Transverse colon (tissue), 4 donors: ENCODE measurements around the gene RBM11.

Experiments used
- POLR2A ChIP-seq: fragments of 450-650 bp; IDR thresholded peaks from one replicate; pipeline ENCODE4 v1.6.1; 2016; ENCODE audit warnings: antibody characterized with exemption, mild to moderate bottlenecking, moderate library complexity
- POLR2AphosphoS5 ChIP-seq, 3 donors: sonication (generic); formaldehyde crosslinking; IDR thresholded peaks; one replicate each; pipeline ENCODE4 v1.6.1; 2016; ENCODE audit warnings: antibody characterized with exemption in 3 of 3
- TF ChIP-seq, protein P1 (sequence below), 5 experiments: fragments of 200-600 bp in 3 of 5; fragments of 450-650 bp in 2 of 5; sonication (generic) in 3 of 5; IDR thresholded peaks; 1 replicate in 2 of 5; 2 replicates in 3 of 5; pipeline ENCODE4 v1.5.1; 2016 to 2017; ENCODE audit warnings: antibody characterized with exemption in 5 of 5, inconsistent platforms in 3 of 5, mild to moderate bottlenecking in 2 of 5, moderate library complexity in 1 of 5

DNA sequence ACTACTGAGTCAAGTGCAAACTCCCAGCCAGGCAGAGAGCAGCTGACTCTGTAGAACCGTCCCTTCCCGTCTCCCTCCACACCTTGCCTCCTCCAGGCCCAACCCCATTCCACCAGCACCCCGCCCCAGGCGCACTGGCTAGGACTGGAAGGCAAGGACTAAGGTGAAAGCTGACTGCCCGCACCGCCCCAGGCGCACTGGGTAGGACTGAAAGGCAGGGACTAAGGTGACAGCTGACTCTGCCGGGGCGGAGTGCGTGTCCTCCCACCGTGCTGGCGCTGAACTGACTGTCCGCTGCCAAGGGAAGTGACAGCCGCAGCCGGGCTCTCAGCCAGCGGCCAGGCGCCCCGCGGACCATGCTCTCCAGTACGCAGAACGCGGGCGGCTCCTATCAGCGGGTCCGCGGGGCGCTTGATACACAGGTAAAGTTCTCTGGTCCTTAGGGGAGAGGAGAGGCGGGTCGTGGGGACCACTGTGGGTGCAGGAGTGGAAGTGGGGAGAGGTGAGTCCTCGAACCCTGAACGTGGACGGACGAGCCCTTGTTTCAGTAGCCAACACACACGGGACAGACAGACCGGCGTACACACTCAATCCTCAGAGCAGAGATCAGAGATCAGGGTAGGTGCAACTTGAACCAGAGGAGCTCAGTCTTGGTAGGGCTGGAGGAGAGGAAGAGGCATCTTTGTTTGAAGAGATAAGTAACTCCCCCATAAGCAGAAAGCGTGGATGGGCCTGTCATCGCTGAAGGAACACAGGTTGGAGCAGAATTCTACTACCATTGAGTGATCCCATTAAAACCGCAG lies 58.0 kb downstream of the RBM11 start:
- TF ChIP-seq, protein P1, sequence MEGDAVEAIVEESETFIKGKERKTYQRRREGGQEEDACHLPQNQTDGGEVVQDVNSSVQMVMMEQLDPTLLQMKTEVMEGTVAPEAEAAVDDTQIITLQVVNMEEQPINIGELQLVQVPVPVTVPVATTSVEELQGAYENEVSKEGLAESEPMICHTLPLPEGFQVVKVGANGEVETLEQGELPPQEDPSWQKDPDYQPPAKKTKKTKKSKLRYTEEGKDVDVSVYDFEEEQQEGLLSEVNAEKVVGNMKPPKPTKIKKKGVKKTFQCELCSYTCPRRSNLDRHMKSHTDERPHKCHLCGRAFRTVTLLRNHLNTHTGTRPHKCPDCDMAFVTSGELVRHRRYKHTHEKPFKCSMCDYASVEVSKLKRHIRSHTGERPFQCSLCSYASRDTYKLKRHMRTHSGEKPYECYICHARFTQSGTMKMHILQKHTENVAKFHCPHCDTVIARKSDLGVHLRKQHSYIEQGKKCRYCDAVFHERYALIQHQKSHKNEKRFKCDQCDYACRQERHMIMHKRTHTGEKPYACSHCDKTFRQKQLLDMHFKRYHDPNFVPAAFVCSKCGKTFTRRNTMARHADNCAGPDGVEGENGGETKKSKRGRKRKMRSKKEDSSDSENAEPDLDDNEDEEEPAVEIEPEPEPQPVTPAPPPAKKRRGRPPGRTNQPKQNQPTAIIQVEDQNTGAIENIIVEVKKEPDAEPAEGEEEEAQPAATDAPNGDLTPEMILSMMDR (IDR thresholded peaks at IDR 0.05), result no peak
- TF ChIP-seq POLR2A (peak; percentile 70), POLR2AphosphoS5 (IDR thresholded peaks at IDR 0.05) (peak; percentile 46 to 82 (median 57))
